AG10803 (cell line): ENCODE results near the gene FRMD1.

Experiments
- DNase-seq: peaks from one replicate; pipeline ENCODE4 v3.0.0; 2010; ENCODE audit warnings: low read depth
- H3K4me3 ChIP-seq: 2 replicates; pipeline ENCODE4 v1.5.1; 2011; ENCODE audit warnings: mild to moderate bottlenecking, low read length, control low read depth
- TF ChIP-seq, protein P1 (sequence below): conservative IDR thresholded peaks from 2 replicates; pipeline ENCODE4 v1.5.1; 2011; ENCODE audit warnings: mild to moderate bottlenecking, low read length, control low read depth, inconsistent platforms

FRMD1 gene

DNA sequence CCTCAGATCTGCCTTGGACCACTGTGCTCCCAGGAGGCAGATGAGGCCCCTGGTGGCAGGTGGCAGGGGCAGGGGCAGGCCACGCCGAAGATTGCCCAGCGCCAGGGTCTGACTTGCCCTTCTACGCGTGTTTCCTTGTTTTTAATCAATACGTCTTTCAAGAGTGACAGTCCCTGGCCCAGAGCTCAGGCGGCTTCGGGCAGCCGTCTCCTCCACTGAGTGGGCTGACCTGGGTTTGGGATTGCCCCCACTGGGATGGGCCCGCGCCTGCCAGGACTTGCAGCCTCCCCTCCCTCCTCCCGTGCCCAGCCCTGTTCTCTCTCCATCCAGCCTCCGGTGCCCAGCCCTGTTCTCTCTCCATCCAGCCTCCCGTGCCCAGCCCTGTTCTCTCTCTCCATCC lies 21.2 kb downstream of the FRMD1 start:
- TF ChIP-seq, protein P1, sequence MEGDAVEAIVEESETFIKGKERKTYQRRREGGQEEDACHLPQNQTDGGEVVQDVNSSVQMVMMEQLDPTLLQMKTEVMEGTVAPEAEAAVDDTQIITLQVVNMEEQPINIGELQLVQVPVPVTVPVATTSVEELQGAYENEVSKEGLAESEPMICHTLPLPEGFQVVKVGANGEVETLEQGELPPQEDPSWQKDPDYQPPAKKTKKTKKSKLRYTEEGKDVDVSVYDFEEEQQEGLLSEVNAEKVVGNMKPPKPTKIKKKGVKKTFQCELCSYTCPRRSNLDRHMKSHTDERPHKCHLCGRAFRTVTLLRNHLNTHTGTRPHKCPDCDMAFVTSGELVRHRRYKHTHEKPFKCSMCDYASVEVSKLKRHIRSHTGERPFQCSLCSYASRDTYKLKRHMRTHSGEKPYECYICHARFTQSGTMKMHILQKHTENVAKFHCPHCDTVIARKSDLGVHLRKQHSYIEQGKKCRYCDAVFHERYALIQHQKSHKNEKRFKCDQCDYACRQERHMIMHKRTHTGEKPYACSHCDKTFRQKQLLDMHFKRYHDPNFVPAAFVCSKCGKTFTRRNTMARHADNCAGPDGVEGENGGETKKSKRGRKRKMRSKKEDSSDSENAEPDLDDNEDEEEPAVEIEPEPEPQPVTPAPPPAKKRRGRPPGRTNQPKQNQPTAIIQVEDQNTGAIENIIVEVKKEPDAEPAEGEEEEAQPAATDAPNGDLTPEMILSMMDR = no peak
- no peak for DNase-seq
- no peak overlapping the region for H3K4me3 ChIP-seq

- no peak for DNase-seq
- no peak overlapping the region for H3K4me3 ChIP-seq
- TF ChIP-seq, protein P1 = no peak
These were observed 22.0 kb downstream of the FRMD1 start for GRCh38 chr6:168056892-168057527.

- DNase-seq = no peak
- TF ChIP-seq, protein P1 = no peak
- no peak overlapping the region for H3K4me3 ChIP-seq
These were observed 23.1 kb downstream of the FRMD1 start for GRCh38 chr6:168055696-168056489.

DNA sequence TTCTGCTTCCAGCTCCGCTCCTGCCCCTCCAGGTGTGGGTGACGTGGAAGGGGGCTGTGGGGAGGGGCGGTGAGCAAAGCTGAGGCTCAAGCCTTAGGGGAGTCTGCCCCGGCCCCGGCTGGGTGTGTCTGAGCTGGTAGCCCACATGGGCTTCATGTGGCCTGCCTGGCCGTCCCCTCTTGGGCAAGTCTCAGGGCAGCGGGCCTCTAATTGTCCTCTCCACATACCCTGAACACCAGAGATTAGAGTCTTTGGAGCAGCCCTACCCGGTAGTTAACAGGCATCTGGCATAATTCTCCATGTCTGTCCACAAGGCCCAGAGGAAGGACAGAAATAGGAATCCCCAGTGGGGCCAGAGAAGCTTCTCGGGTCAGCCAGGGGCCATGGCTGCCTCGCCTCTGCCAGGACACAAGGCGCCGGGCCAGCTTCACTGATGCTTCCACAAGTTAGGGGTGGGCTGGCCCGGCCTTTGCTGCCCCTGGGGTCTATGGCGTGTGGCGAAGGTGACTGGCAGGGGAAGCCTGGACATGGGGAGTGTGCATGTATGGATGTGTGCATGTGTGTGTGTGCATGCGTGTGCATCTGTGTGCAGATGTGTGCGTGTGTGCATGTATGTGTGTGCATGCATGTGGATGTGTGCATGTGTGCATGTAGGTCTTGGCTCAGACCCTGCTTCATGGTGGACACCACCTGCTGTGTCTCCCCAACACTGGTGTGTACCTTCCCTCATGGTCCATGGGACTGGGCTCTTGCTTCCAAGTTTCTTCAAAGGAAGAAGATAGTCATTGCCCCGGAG lies 24.0 kb downstream of the FRMD1 start:
- DNase-seq = no peak
- H3K4me3 ChIP-seq = no peak overlapping the region
- TF ChIP-seq, protein P1 = no peak

- H3K4me3 ChIP-seq = no peak overlapping the region
- no peak for DNase-seq
- TF ChIP-seq, protein P1 = no peak
These were observed 25.0 kb downstream of the FRMD1 start for GRCh38 chr6:168053957-168054471.

DNA sequence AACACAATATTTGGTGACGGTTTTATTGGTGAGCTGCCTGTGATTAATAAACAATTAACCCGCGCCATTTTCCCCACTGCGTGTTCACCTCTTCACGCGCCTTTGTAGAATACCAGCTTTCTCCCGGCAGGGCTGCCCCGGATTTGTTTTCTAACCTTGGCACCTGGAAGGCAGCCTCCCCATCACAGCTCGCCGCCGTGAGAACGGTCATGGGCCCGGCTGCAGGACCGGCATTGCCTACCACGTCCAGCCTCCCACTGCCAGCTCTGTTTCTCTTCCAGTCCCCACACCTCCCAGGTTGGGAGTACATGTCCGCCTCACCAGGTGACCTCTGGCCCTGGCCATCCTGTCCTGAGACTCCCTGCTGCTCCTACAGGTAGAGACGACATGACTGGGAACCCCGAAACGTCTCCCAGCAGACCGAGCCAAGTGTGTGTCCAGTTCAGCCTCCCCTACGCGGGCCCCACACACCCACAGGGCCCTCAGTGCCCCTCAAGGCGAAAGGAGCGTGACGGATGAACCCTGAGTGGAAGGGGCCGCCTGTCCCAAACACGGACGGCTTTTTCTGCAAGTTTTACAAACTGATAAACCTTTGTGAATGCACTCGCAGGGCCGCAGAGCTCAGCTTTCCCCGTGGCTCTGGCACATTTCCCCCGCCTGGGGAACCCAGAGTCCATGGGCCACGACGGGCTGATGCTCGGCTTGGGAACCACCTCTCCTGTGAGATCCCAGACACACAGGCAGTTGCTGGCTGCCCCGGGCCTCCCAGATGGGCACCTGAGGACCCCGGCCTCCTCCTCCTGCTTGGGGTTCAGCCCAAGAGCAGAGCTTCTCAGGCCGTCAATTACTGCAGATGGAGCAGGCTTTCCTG lies 25.7 kb downstream of the FRMD1 start:
- TF ChIP-seq, protein P1 = no peak
- no peak for DNase-seq
- H3K4me3 ChIP-seq = no peak overlapping the region
